ENCODE data around the gene TMEM119.
"Not testable (repeated sequence)": the region's sequence is repeated elsewhere in the genome, so short reads cannot be mapped to it uniquely, and the experiment has no call there.

The TMEM119 gene

DNA sequence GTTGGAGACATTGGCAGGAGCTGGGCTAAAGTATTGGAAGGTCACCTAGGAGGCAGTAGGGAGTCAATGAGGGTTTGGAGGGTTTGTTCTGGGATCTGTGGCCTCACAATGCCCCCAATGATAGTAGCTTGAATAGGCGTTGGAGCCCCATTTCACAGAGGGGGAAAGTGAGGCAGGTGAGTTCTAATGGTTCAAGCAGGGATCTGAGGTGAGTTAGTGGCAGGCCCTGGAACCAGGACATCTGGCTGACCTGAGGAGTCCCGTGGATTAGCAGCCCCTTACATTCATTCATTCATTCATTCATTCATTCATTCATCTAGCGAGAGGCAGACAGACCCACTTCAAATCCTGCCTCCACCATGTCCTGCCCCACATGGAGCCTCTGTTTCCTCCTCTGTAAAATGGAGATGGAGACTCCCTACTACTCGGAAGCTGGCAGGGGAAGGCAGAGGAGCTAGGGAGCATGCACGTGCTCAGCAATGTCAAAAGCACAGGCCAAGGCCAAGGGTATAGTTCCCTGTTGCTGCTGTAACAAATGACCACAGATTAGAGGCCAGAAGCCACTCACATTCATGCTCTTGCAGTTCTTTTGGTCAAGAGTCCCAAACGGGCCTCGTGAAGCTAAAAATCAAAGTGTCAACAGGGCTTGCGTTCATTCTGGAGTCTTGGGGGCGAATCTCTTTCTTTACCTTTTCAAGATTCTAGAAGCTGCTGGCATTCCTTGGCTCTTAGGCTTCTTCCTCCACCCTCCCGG is 2.2 kb upstream of the TMEM119 start:
- no peak for DNase-seq

DNA sequence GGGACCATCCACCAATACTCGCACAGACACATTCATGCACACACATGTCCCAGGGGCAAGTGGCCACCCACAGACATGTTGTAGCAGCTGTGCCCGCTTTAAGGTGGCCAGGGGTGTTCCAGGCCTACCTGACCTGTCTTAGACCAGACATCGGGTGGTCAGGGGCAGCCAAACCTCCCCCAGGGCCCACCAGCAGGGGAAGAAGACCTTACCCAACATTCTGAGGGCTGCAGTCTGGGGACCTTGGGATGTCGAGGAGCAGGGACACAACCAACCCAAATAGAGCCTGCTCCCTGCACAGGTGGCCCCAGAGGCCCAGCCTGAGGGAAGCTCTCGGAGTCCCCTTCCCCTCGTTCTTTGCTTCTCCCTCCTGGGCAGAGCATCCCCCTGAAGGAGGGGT is 1.7 kb upstream of the TMEM119 start:
- DNase-seq, result no peak

DNA sequence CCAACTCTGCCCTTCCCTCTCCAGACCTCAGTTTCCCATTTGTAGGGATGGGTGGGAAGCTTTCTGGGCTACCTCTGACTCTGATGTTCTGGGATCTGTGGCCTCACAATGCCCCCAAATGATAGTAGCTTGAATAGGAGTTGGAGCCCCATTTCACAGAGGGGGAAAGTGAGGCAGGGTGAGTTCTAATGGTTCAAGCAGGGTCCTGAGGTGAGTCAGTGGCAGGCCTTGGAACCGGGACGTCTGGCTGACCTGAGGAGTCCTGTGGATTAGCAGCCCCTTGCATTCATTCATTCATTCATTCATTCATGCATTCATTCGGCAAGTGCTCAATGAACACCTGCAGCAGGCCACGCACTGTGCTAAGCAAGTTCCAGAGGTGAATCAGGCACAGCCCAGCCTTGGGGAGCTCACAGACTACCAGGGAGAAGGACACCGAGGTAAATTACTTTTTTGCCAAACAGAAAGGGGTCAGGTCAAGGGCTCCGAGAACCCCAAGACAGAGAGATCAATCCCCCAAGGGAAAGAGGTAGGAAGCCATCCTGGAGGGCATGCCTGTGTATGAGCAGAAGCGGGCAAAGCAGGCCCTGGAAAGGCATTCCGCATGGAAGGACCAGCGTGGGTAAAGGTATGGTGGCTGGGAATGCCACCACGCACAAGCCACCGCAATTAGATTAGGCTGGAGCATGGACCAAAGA is 818 bp upstream of the TMEM119 start:
- DNase-seq, result no peak

DNA sequence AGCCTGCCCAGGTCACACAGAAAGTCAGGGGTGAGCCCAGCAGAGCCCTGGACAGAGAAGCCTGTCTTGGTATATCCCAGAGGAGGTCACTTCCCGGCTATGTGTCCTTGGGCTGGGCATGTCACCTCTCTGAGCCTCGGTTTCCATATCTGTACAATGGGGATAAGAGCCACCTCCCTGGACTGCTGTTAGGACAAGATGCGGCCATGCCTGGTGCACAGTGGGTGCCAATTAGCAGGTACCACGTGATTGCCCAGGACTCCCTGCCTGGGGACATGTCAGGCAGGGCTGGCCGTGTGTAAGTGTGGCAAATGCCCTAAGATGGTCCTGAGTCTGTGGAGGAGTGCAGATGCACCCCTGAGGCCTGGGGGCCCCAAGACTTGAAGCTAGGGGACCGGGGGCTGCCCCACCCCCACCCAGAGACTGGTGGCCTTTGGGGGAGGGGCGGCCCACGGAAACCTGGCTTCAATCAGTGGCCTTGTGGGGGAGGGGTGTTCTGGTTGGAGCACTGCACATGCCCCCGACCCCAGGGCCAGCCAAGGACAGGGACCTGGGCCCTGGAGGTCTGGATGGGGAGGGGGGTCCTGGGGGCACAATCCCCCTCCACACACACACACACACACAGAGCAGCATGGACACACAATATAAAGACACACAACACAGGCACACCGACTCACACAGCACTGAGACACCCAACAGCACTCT is 878 bp downstream of the TMEM119 start:
- DNase-seq, result no peak

DNA sequence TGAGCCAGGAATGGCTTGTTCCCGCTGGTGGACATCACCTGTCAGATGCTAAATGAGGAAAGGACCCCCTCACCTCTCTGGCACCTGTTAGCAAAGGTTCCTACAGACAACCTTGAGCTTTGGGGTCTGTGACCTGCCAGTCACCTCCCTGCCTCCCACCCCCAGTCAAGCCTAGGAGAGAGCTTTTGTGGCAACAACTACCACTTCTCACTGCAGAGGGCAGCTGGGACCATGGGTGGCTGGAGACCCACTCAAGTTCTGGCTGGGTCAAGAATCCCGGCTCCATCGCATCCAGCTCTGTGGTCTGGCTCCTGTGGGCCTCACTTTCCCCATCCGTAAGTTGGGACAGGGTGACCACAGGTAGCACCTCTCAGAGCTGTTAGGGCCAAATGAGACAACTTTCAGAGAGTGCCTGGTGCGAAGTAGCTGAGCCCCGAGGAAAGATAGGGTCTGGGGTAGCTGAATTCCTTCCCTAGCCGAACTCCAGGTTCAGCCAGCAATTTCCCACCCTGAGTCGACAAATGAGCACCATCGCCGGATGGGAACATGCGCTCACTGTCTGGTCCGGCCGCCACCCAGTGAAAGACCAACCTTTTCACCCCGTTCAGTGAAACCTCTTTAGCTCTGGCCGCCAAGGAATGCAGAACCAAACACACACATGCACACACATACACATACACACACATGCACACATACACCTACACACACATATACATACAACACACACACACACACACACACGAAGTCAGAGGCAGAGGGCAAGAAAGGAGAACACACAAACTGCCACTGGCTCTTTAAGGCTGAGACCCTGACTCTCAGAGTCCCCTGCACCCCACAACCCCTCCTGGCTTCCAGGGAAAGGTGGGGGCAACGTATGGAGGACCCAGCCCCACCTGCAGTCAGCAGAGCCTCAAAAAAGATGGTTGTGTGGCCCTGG is 1.9 kb downstream of the TMEM119 start:
- DNase-seq, result no peak

DNA sequence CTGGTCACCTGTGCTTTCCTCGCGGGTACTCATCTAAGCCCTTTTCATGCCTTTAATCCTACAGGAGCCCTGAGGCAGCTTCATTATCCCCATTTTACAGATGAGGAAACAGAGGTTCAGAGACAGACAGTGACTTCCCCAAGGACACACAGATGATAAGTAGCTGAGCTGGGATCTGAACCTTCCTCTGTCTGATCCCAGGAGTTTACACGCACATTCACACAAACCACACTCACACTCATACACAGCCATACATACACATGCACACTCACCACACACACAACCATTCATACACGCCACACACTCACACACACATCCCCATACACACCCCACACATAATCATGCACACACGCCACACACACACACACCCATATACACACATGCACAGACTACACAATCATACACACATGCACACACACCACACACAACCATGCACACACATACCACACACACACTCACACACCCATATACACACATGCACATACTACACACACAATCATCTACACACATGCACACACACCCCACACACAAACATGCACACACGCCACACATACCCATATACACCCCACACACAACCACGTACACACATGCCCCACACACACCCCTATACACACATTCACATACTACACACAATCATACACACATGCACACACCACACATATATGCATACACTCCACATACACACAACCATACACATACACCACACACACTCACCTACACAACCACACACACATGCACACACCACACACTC is 2.7 kb downstream of the TMEM119 start:
- DNase-seq, result no peak

DNA sequence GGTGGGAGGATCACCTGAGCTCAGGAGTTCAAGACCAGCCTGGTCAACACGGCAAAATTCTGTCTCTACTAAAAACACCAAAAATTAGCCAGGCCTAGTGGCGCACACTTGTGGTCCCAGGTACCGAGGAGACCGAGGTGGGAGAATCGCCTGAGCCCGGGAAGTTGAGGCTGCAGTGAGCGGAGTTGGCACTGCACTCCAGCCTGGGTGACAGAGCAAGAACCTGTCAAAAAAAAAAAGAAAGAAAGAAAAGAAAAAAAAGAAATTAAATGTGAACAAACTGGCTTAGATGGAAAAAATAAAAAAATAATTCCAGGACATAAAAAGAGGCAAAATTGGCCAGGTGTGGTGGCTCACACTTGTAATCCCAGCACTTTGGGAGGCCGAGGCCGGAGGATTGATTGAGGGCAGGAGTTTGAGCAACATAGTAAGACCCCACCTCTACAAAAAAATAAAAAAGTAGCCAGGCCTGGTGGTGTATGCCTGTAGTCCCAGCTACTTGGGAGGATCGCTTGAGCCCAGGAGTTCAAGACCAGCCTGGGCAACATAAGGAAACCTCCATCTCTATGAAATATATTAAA is 3.5 kb downstream of the TMEM119 start:
- DNase-seq, result no peak

DNA sequence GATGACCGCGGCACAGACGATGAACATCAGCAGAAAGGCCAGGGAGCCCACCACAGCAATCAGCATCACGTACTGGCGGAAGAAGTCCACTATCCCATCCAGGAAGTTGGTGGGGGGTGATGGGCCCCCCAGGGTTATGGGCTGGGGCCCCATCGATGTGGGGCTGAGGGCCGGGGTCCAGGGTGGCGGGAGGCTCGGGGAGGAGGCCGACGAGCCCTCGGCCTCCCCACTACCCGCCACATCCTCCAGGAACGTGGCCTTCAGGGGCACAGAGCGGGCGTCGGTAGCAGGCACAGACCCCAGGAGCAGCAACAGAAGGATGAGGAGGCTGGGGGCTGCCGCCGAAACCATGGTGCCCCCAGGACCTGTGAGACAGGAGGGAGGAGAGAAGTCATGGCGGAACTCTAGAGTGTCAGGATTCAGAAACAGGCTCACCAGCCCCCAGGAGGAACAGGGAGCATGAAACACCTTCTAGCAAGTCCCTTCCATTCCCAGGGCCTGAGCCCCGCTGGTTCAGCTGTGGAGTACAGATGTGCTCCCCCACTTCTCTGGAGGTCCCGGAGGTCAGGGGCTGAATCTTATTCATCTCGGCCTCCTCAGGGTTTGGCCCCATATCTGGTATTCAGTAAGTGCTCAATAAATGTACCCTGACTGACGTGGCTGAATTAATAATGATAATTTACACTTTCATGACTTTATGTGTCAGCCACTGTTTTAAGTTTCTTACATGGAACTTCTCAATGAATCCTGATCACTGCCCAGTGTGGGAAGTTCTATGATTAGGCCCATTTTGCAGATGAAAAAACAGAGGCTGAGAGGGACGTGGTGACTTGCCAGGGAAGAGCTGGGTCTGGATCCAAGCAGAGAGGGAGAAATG is 5.6 kb downstream of the TMEM119 start:
- DNase-seq, result no peak

DNA sequence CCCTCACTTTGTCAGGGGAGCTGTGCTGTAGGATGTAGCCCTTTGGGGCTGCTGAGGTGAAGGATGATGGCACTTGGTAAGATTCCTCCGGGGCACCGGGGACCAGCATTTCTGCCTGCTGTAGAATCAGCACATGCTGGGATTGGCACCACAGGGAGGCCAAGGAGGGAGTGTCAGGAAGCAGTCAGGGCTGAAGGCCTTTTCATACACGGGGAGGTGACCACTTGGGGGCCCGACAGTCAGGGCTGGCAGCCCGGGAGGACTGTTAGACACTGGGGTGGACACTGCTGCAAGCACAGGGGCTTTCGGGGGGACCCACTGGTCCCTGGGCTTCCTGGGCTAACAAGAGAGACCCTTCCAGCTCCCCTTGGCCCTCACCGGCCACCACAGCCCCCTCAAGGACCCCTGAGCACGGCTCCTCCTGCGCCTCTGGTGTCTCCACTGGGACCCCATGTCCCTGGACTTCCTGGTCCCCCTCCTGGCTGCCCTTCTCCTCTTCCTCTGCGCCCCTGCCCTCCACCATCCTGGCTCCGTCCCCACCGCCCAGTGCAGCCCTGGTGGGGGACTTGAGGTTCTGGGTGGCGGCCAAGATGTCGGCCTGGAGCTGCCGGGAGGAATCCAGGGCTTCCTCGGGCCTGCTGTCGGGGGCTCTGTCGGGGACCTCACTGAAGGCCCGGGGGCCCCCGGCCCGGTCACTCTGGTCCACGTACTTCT is 6.5 kb downstream of the TMEM119 start:
- no peak for DNase-seq

DNA sequence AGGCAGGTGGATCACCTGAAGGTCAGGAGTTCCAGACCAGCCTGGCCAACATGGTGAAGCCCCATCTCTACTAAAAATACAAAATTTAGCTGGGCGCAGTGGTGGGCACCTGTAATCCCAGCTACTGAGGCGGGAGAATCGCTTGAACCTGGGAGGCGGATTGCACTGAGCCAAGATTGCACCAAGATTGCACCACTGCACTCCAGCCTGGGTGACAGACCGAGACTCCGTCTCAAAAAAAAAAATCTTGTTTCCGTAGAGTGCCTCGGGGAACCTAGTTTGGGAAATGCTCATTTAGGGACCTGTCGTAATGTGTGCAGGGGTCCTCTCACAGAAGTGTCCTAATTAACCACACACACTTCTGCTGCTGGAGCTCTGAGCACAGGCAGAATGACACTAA is 7.4 kb downstream of the TMEM119 start:
- DNase-seq, result not testable (repeated sequence)

DNA sequence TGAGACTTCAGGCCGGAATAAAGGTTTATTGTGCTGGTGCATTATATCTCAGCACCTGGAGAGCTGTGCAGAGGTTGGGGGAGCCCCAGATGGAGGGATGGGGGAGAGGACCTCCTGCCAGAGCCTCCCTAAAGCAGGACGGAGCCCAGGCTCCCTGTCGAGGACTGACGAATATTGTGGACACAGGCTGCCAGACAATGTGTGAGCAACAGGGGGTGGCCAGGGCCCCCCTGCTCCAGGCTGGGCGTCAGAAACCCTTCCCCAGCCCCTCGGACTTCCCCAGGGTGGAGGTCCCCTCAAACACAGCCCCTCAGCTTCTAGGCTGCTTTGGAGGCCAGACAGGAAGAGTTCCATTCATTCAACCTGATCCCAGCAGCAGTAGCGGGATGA is 8.0 kb downstream of the TMEM119 start:
- no peak for DNase-seq

DNA sequence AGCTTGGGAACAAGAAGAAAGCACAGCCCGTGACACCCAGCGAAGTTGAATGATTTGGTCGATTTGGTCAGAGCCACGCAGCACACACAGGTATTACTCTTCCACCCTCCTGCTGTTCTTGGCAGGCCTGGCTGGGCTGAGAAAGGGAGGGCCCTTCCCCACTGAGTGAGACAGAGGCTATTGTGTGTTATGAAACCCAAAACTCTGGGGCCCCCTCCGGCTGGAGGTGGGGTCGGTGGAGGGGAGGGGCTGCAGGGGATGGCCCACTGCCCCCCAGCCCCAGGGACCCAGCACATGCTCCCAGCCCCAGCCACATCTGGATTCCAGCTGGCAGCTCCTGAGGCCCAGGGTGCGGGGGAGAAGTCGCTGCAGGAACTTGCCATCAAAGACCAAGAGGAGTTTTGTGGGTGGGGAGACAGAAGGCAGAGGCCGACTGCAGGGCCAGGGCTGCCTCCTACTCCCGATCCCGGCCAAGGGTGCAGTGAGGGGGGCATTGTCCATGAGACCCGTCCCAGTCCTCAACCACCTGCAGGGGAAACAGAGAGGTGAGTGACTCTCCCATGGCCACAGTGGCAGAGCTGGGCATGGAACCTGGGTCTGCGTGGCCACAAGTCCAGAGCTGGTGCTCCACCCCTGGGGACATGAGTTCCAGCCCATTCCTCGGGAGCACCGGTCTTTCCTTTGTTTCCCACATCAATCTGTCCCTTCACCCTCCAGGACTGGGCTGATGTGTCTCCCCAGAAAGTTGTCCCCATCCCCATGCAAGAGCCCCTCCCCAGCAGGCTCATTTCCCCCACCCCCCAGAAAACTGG is 8.7 kb downstream of the TMEM119 start:
- DNase-seq, result no peak

DNA sequence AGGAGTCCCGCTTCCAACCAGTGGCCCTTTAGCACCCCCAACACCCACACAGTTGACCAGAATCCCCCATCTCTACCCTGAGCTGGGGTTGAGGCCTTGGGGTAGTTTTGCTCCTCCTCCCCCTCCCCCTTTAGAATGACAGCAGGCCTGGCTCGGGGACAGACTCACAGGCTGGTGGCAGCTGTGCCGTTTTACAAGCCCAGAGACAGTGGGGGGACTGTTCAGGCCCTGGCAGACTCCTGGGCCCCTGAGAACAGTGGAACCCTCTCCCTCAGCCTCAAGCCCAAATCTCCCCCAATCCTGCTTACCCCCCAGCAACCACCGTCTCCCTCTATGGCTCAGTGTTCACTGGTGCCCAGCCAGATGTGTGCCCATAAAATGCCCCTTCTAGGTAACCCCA is 10.1 kb downstream of the TMEM119 start:
- DNase-seq, result peak; percentile 47

DNA sequence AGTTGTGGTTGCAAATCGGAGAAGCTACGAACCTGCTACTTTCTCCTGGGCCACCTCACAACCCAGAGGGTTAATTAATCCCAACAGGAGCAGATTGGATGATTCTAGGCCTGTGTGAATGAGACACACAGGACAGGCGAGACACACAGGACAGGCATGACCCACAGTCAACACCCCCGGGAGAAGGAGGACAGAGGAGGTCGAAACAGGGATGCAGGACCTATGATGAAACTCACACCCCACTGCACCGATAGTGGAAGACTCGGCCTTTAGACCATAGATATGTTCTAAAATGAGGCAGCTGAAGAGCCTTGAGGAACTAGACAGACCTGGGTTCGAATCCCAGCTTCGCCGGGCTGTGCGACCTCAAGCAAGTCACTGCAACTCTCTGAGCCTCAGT is 11.6 kb downstream of the TMEM119 start:
- no peak for DNase-seq

DNA sequence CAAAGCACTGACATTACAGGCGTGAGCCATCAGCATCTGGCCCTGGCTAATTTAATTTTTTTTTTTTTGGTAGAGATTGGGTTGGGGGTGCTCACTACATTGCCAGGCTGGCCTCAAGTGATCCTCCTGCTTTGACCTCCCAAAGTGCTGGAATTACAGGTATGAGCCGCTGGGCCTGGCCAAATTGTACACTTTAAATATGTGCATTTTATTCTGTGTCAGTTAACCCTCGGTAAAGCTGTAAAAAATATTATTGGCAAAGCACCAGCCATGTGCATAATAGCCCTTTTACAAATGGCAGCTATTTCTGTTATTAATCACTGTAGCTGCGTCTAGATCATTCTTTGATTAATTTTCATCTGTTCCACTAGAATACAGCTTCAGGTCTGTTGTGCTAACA is 12.0 kb downstream of the TMEM119 start:
- DNase-seq, result no peak

DNA sequence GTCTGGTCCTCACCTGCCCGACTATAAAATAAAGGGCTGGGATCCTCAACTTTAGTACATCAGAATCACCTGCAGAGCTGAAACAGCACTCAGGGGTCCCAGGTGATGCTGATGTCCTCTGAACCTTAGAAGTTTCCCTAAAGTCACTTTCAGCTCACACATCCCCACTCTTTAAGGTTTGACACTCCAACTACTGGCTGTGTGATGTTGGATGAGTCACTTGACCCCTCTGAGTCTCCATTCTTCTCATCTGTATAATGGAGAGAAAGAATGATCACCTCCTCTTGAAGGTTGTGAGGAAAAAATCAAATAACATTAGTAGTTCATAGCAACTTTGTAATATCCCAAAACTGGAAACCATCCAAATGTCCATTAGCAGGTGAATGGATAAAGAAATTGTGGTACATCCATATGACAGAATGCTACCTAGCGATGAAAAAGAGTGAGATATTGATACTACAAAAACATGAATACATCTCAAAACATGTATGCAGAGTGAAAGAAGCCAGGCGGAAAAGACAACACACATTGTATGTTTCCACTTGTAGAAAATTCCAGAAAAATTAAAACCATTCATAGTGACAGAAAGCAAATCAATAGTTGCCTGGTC is 13.3 kb downstream of the TMEM119 start:
- no peak for DNase-seq

DNA sequence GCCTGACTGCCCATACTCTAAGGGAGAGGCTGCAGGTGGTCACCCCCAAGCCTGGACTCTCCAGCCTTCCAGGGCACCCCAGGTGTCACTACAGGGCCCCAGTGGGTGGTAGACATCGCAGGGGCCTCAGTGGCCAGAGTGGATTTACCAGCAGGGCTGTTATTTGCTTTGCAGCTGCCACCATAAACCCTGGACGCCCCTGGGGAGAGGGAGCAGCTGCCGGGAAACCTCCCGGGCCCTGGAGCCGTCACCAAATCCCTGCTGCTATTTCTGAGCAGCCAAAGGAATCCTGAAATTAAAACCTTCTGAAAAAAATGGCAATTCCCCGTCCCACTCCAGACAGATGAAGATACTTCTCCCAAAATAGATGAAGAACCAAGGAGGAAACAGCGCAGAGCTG is 13.9 kb downstream of the TMEM119 start:
- DNase-seq, result no peak

DNA sequence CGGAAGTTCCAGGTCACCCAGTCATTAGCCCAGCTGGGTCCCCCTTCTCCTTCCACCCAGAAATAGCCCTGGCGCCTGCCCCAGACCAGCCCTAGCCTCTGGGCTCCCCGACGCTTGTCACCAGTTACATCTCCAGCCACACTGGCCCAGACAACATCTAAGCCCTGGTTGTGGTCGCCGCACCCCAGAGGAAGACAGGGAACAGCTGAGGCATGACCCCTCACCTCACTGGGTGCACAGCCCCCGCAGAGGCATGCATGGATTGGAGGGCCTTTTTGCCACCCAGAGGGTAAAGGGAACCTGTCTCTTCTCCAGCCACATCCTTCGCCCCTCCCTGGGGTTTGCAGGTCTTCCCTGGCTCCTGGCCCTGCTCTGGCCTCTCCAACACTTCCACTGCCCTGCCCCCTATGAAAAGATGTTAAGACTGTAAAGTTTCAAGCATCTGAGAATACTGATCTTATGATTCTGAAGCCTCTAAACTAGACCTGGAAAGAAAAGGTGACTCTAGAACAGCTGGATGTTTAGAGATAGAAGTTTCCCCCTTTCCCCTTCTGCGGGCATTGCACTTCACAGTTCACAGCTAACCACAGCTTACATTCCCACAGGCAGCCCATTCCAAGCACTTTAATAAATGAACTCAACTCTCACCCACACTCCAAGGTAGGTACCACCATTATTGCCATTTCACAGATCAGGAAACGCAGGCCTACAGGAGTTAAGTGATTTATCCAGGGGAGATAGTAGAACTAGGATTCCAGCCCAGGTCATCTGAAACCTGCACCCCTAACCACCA is 14.7 kb downstream of the TMEM119 start:
- DNase-seq, result no peak

Data from hippocampal formation (tissue), 2 donors.